Measurements from ENCODE around the gene APBA1. TPM values are rescaled to one million over a fixed set of nuclear protein-coding genes. Genes with fewer than 3 reads are reported as not detected.

APBA1 gene
- total and polyA plus RNA-seq, 12 donors: 0.66 to 5.7 (median 2.5) TPM

GRCh38 chr9:69579032-69579758, 93.0 kb downstream of the APBA1 start:
- 72 to 76% methylated on average over 6 of the region's 6 CpGs for WGBS, 2 donors
- no peaks in the 10 kb centered on the region for H3K36me3 ChIP-seq
- H3K9me3 ChIP-seq: peaks cover 0 to 5% (median 0%) of the 10 kb centered on the region in 11 donors
- H3K27me3 ChIP-seq: no peaks in the 10 kb centered on the region
- TF ChIP-seq, protein P1, sequence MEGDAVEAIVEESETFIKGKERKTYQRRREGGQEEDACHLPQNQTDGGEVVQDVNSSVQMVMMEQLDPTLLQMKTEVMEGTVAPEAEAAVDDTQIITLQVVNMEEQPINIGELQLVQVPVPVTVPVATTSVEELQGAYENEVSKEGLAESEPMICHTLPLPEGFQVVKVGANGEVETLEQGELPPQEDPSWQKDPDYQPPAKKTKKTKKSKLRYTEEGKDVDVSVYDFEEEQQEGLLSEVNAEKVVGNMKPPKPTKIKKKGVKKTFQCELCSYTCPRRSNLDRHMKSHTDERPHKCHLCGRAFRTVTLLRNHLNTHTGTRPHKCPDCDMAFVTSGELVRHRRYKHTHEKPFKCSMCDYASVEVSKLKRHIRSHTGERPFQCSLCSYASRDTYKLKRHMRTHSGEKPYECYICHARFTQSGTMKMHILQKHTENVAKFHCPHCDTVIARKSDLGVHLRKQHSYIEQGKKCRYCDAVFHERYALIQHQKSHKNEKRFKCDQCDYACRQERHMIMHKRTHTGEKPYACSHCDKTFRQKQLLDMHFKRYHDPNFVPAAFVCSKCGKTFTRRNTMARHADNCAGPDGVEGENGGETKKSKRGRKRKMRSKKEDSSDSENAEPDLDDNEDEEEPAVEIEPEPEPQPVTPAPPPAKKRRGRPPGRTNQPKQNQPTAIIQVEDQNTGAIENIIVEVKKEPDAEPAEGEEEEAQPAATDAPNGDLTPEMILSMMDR (IDR thresholded peaks at IDR 0.05): no peak
- no peak overlapping the region for H3K4me3 ChIP-seq
- ATAC-seq (no peak), DNase-seq (no peak)
- intact Hi-C loops (cut with DNase I): loop anchor here in 1 of 10 donors (10.0 kb wide), 1 partner anchor 316 kb away; no protein-coding TSS in a partner anchor
- H3K4me1 ChIP-seq: peaks cover 0 to 24% (median 18%) of the 10 kb centered on the region in 9 donors
- H3K27ac ChIP-seq: no peak overlapping the region

DNA sequence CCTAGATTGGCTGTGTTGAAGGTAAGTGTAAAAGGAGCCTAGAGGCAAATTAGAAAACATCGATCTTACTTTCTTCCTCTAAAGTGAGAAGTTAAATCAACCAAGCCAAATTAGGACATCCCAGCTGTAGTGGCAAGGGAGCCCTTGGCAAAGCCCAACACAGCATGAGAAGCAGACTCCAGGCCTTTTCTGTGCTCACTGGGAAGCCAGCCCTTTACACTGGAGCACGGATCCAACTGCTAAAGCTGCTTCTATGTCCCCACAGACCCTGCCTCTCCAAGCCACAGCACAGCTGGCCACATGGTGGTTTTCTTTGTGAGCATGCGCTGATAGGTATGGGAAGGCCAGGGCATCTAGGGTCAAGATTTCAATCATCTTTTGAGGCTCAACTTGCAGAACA, 94.1 kb downstream of the APBA1 start:
- DNase-seq: peak in 1 of 2 donors; percentile 25
- no peak overlapping the region for H3K4me3 ChIP-seq

DNA sequence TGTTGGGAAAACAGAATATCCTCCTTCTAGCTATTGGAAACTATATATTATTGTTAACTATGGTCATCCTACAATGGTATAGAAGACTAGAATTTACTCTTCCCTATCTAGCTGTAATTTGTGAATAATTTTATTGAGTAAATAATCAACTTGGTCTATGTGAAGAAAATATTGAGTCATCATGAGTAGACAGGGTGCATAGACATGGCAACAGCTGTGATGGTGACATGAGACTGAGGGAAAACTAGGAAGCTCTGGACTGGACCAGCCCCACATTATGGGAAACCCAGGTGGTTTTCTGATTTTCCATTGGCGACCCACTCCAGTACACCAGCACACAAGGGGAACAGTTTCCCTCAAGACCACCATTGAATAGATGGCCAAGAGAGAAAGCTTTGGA, 95.0 kb downstream of the APBA1 start:
- Histone ChIP-seq H3K4me1 (peaks cover 0 to 25% (median 16%) of the 10 kb centered on the region in 9 donors), H3K27ac (no peak overlapping the region), H3K36me3 (no peaks in the 10 kb centered on the region), H3K4me3 (no peak overlapping the region), H3K27me3 (no peaks in the 10 kb centered on the region), H3K9me3 (peaks cover 0 to 5% (median 0%) of the 10 kb centered on the region in 11 donors)
- 96 to 98% methylated on average over 1 of the region's 1 CpG for WGBS, 2 donors
- no peak for ATAC-seq
- DNase-seq: no peak
- TF ChIP-seq, protein P1 (IDR thresholded peaks at IDR 0.05): no peak
- intact Hi-C loops (cut with DNase I): loop anchor here in 1 of 10 donors (10.0 kb wide), 1 partner anchor 318 kb away; no protein-coding TSS in a partner anchor

More for the DNA sequence above, 94.1 kb downstream of the APBA1 start:
- no peaks in the 10 kb centered on the region for H3K36me3 ChIP-seq
- 65 to 67% methylated on average over 3 of the region's 3 CpGs for WGBS, 2 donors
- peaks cover 0 to 5% (median 0%) of the 10 kb centered on the region in 11 donors for H3K9me3 ChIP-seq
- no peak overlapping the region for H3K27ac ChIP-seq
- TF ChIP-seq, protein P1 (IDR thresholded peaks at IDR 0.05): no peak
- H3K27me3 ChIP-seq: no peaks in the 10 kb centered on the region
- peak in 7 of 8 donors; percentile 61 to 85 (median 77) for ATAC-seq
- H3K4me1 ChIP-seq: peaks cover 0 to 27% (median 16%) of the 10 kb centered on the region in 9 donors
- intact Hi-C loops (cut with DNase I): loop anchor here in 1 of 10 donors (10.0 kb wide), 1 partner anchor 317 kb away; no protein-coding TSS in a partner anchor

GRCh38 chr9:69574057-69574456, 98.1 kb downstream of the APBA1 start:
- 74 to 77% methylated on average over 4 of the region's 4 CpGs for WGBS, 2 donors

More at GRCh38 chr9:69574057-69574456, 98.1 kb downstream of the APBA1 start:
- H3K27ac ChIP-seq: no peak overlapping the region
- H3K9me3 ChIP-seq: peaks cover 0 to 5% (median 0%) of the 10 kb centered on the region in 11 donors
- no peaks in the 10 kb centered on the region for H3K36me3 ChIP-seq
- TF ChIP-seq, protein P1 (IDR thresholded peaks at IDR 0.05): no peak
- intact Hi-C loops (cut with DNase I): loop anchor here in 1 of 10 donors (10.0 kb wide), 1 partner anchor 321 kb away; no protein-coding TSS in a partner anchor
- DNase-seq (no peak), ATAC-seq (no peak)
- no peak overlapping the region for H3K4me3 ChIP-seq
- no peaks in the 10 kb centered on the region for H3K27me3 ChIP-seq
- H3K4me1 ChIP-seq: peaks cover 0 to 14% (median 8%) of the 10 kb centered on the region in 9 donors
